IPS-18a (cell line): ENCODE measurements around the gene PODXL.

Experiments used
- H3K27ac ChIP-seq: one replicate; pipeline ENCODE4 v1.5.1; 2013; ENCODE audit warnings: low read length
- H3K27me3 ChIP-seq: one replicate; pipeline ENCODE4 v1.6.1; 2013; ENCODE audit warnings: mild to moderate bottlenecking, low read length; ENCODE audit not compliant: control insufficient read depth, insufficient read depth
- H3K36me3 ChIP-seq: one replicate; pipeline ENCODE4 v1.6.1; 2013; ENCODE audit warnings: low read depth, low read length; ENCODE audit not compliant: control insufficient read depth
- H3K4me1 ChIP-seq: one replicate; pipeline ENCODE4 v1.6.1; 2013; ENCODE audit warnings: low read depth, low read length; ENCODE audit not compliant: control insufficient read depth
- H3K4me3 ChIP-seq: one replicate; pipeline ENCODE4 v1.5.1; 2013; ENCODE audit warnings: low read length
- H3K9ac ChIP-seq: one replicate; pipeline ENCODE4 v1.6.1; 2013; ENCODE audit warnings: mild to moderate bottlenecking, low read length, moderate library complexity
- H3K9me3 ChIP-seq: one replicate; pipeline ENCODE4 v1.6.1; 2013; ENCODE audit warnings: low read depth, low read length; ENCODE audit not compliant: control insufficient read depth

Gene PODXL

GRCh38 chr7:131455001-131455400 is 101.4 kb downstream of the PODXL start:
- H3K27ac ChIP-seq: no peak overlapping the region
- H3K4me1 ChIP-seq: no peaks in the 10 kb centered on the region
- no peak overlapping the region for H3K4me3 ChIP-seq
- H3K9me3 ChIP-seq: no peaks in the 10 kb centered on the region
- no peaks in the 10 kb centered on the region for H3K27me3 ChIP-seq
- no peak overlapping the region for H3K9ac ChIP-seq
- no peaks in the 10 kb centered on the region for H3K36me3 ChIP-seq

- H3K27ac ChIP-seq: no peak overlapping the region
- H3K9me3 ChIP-seq: no peaks in the 10 kb centered on the region
- H3K9ac ChIP-seq: no peak overlapping the region
- no peaks in the 10 kb centered on the region for H3K36me3 ChIP-seq
- H3K4me3 ChIP-seq: no peak overlapping the region
- no peaks in the 10 kb centered on the region for H3K4me1 ChIP-seq
- H3K27me3 ChIP-seq: no peaks in the 10 kb centered on the region
Measured at GRCh38 chr7:131454498-131454897, 101.9 kb downstream of the PODXL start.
